HG03175 (cell line): ENCODE results near the gene SLC13A2.

Experiments used
- ATAC-seq: cut with Tn5 transposase; IDR thresholded peaks from one replicate; pipeline ENCODE4 v1.9.1; 2021; ENCODE audit warnings: mild to moderate bottlenecking, moderate library complexity; ENCODE audit not compliant: unreplicated experiment

The SLC13A2 gene

GRCh38 chr17:28491860-28492259 lies 18.4 kb downstream of the SLC13A2 start:
- no peak for ATAC-seq

- ATAC-seq = no peak
Measured at GRCh38 chr17:28492352-28493310, 19.2 kb downstream of the SLC13A2 start.

- ATAC-seq = no peak
Measured at GRCh38 chr17:28493460-28493859, 20.0 kb downstream of the SLC13A2 start.

GRCh38 chr17:28494445-28495188 lies 21.2 kb downstream of the SLC13A2 start:
- ATAC-seq = no peak

- ATAC-seq = no peak
Measured at GRCh38 chr17:28495635-28496034, 22.2 kb downstream of the SLC13A2 start.

- no peak for ATAC-seq
Measured at GRCh38 chr17:28497931-28498330, 24.5 kb downstream of the SLC13A2 start.

GRCh38 chr17:28498652-28499363 lies 25.4 kb downstream of the SLC13A2 start:
- no peak for ATAC-seq

- no peak for ATAC-seq
Measured at GRCh38 chr17:28499364-28499664, 25.9 kb downstream of the SLC13A2 start.

GRCh38 chr17:28499684-28500357 lies 26.4 kb downstream of the SLC13A2 start:
- no peak for ATAC-seq

GRCh38 chr17:28500712-28501379 lies 27.4 kb downstream of the SLC13A2 start:
- ATAC-seq = no peak

- no peak for ATAC-seq
Measured at GRCh38 chr17:28501421-28502284, 28.2 kb downstream of the SLC13A2 start.

- ATAC-seq = no peak
Measured at GRCh38 chr17:28503420-28503819, 30.0 kb downstream of the SLC13A2 start.

GRCh38 chr17:28505986-28506665 lies 32.7 kb downstream of the SLC13A2 start, which contains the start of gene FOXN1:
TSS of gene FOXN1 (plus strand) at chr17:28506348. CDS start at chr17:28523970, 17,622 bp downstream.
- no peak for ATAC-seq

GRCh38 chr17:28506763-28507487 lies 33.5 kb downstream of the SLC13A2 start:
- no peak for ATAC-seq

GRCh38 chr17:28507567-28508203 lies 34.2 kb downstream of the SLC13A2 start:
- no peak for ATAC-seq

GRCh38 chr17:28508211-28508724 lies 34.8 kb downstream of the SLC13A2 start:
- ATAC-seq = no peak

- no peak for ATAC-seq
Measured at GRCh38 chr17:28509789-28510188, 36.3 kb downstream of the SLC13A2 start.
